GM21526 (cell line): ENCODE results near the gene CRABP2.

ENCODE experiments used
- ATAC-seq: cut with Tn5 transposase; IDR thresholded peaks from one replicate; pipeline ENCODE4 v1.9.1; 2021; ENCODE audit warnings: moderate library complexity; ENCODE audit not compliant: unreplicated experiment, low FRiP score

The CRABP2 gene

GRCh38 chr1:156705321-156705917 lies at the start of gene CRABP2:
Gene CRABP2, minus strand, starts transcription at chr1:156705583. Its CDS starts 137 bp downstream, at chr1:156705446.
- no peak for ATAC-seq

- no peak for ATAC-seq
These were observed 48.8 kb upstream of the CRABP2 start for GRCh38 chr1:156754219-156754618.

GRCh38 chr1:156752843-156753482 lies 47.6 kb upstream of the CRABP2 start:
- ATAC-seq, result no peak

- peak; percentile 54 for ATAC-seq
These were observed 46.5 kb upstream of the CRABP2 start for GRCh38 chr1:156751757-156752481.

- ATAC-seq, result peak; percentile 9
These were observed 46.0 kb upstream of the CRABP2 start, which contains the start of gene HDGF for GRCh38 chr1:156751451-156751756. Gene HDGF, minus strand, starts transcription at chr1:156751675. Its CDS starts 246 bp downstream, at chr1:156751429.

- peak; percentile 2 for ATAC-seq
These were observed 45.5 kb upstream of the CRABP2 start for GRCh38 chr1:156750711-156751450.

GRCh38 chr1:156750191-156750672 lies 44.8 kb upstream of the CRABP2 start:
- no peak for ATAC-seq

GRCh38 chr1:156749419-156750118 lies 44.2 kb upstream of the CRABP2 start:
- no peak for ATAC-seq

- no peak for ATAC-seq
These were observed 43.5 kb upstream of the CRABP2 start for GRCh38 chr1:156748670-156749418.

GRCh38 chr1:156747742-156748669 lies 42.6 kb upstream of the CRABP2 start:
- ATAC-seq, result no peak

- ATAC-seq, result no peak
These were observed 41.6 kb upstream of the CRABP2 start for GRCh38 chr1:156746728-156747631.

GRCh38 chr1:156746406-156746727 lies 41.0 kb upstream of the CRABP2 start:
- no peak for ATAC-seq

GRCh38 chr1:156745881-156746280 lies 40.5 kb upstream of the CRABP2 start:
- no peak for ATAC-seq

GRCh38 chr1:156744786-156745419 lies 39.5 kb upstream of the CRABP2 start:
- ATAC-seq, result no peak

- ATAC-seq, result no peak
These were observed 39.0 kb upstream of the CRABP2 start for GRCh38 chr1:156744344-156744743.

GRCh38 chr1:156743367-156744302 lies 38.3 kb upstream of the CRABP2 start:
- no peak for ATAC-seq
